Stimulated activated CD4-positive, alpha-beta T cell treated with anti-CD3 and anti-CD28 coated beads, Interleukin-4, amount 100 ng/mL, for 24 hours (primary cell): ENCODE measurements around the gene PSTPIP1.
"Not testable (repeated sequence)": the region's sequence is repeated elsewhere in the genome, so short reads cannot be mapped to it uniquely, and the experiment has no call there.

Experiments used
- DNase-seq: peaks from one replicate; pipeline ENCODE4 v3.0.0-alpha.2; 2020

The PSTPIP1 gene

GRCh38 chr15:76994971-76995945, at the start of gene PSTPIP1:
TSS of gene PSTPIP1 (plus strand) at chr15:76995126. CDS start at chr15:76995574, 448 bp downstream.
- DNase-seq = peak; percentile 71

DNA sequence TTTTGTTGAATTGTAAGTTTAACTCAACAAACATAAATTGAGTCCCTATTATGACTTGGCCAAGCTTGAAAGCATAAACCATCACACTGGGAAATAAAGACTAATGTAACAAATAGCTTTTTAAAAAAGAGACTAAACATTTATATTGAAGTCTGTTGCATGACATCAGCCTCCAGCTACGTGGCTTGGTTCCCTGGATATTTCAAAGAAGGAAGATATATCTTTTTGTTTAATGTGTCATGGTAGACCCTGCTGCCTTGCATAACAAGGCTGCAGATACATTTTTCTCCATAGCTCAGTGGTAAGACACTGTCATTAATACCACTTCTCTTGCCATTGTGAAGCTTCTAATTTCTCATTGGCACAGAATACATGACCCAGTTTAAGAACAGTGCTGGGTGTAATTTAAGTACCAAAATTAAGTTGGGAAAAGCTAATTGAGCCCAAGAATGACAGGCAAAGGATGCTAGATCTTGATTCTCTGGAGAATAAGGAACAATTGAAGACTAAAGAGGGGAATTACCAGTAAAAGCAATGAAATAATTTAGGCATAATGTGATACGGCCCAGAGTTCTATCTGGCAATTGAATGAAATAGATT, 49.3 kb upstream of the PSTPIP1 start:
- DNase-seq = no peak

DNA sequence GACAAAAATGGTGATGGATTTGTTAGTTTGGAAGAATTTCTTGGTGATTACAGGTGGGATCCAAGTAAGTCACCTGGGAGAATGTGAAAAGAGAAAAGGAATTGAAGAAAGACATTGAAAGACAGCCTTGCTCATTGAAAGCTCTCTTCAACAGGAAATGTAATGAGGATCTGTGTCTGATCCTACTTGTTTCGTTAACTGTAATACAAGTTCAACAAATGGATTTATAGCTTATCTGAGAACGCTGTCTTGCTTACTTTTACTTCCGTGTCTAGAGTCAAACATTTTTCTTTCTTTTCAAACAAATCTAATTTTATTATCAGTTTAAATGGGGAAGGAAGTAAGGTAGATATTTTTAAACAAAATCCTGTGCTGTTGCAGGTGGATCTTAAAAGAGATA, 47.5 kb upstream of the PSTPIP1 start:
- no peak for DNase-seq

DNA sequence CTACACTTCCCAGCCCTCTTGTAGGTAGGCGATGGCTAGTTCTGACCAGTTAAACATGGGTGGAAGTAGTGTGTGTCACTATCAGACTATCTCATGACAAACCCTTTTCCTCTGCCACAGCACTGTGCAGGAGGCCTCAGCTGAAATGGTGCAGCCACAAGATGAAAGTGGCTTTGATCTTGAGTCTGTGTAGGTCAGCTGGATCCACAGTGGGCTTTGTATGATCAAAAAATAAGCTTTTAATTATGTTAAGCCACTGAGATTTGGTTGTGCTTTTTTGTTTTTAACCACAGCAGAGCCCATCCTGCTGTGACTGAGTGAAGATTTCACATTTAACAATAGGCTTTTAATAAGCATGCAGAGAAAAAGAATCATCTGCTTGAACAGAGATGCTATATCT, 43.7 kb upstream of the PSTPIP1 start:
- no peak for DNase-seq

GRCh38 chr15:76953913-76954312, 41.0 kb upstream of the PSTPIP1 start:
- DNase-seq = no peak

- DNase-seq = no peak
These were observed 40.2 kb upstream of the PSTPIP1 start for GRCh38 chr15:76954744-76955143.

DNA sequence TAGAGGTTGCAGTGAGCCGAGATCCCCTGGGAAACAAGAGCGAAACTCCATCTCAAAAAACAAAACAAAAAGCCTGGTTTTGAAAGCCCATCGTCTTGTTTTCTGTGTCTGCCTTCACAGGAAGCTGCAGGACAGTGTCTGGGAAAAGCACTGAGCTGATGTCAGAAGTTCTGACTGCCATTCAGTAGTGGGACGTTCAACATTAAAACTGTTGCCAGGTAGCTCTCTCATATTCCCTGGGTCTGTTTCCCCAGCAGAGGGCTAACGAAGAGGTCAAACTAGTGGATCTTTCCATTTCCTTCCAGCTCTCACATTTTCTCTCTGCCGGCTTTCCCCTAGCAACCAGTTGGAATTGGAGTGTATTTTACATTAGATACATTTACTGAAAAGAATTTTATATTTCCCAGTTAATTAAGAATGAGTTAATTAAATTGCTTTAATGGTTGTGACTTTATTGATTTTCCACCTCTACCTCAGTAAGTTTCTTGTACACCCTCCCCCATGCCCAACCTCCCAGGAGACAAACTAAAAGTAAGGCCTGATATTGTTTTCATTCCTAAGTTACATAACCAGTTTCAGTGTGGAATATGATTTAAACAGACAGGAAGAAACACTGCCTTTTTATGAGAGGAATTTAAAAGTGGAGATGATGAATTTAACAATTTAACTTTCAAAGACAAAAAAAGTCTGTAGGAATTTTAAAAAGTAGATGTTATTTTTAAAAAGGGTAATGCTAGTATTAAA, 33.5 kb upstream of the PSTPIP1 start:
- no peak for DNase-seq

DNA sequence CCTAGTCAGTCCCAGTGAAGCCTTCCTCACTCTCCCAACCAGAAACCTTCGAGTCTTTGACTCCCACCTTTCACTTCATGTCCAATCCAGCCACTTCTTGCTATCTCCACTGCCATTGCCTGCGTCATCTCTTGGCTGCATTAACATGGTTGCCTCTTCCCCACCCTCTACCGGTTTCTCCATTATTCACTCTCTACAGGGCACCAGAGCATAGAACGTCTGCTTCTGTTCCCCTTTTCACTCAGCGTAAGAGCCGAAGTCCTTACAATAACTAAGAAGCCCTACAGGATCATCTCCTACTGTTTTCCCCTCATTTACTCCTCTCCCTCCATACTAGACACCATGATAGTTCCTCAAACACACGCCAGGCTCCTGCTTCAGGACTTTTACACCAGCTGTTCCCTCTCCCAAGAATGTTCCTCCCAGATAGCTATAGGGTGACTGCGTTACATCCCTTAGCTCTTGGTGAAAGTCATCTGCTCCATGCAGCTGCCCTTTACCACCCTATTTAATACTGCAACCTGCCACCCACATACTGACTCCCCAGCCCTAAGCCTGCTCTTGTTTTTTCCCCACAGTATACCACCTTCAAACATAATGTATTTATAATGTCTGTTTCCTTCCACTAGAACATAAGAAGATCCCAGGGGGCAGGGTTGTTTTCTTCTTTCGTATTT, 32.5 kb upstream of the PSTPIP1 start:
- no peak for DNase-seq

GRCh38 chr15:76963596-76963995, 31.3 kb upstream of the PSTPIP1 start:
- no peak for DNase-seq

DNA sequence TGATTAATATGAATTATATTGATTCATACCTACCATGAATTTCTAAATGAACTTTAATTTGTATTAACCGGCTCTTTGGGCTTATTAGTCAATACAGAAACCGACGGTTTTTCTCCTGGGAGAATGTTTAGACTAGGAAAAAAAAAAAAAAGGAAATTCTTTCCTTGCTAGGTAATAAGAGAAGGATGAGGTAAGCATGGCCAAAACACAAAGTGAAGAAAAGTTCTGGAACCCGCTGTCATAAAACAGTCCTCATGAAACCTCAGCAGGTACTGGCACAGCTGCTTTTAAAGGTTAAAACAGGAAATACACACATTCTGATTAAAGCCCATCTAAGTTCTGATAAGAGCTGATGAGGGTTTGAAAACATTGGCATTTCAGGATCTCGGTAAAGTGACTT, 30.8 kb upstream of the PSTPIP1 start:
- DNase-seq = no peak

GRCh38 chr15:76966051-76966450, 28.9 kb upstream of the PSTPIP1 start:
- not testable (repeated sequence) for DNase-seq

GRCh38 chr15:76967067-76967466, 27.9 kb upstream of the PSTPIP1 start:
- DNase-seq = no peak

GRCh38 chr15:76968306-76968705, 26.6 kb upstream of the PSTPIP1 start:
- no peak for DNase-seq

GRCh38 chr15:76972389-76973361, 22.3 kb upstream of the PSTPIP1 start:
- DNase-seq = no peak

- DNase-seq = peak; percentile 75
These were observed 21.6 kb upstream of the PSTPIP1 start for GRCh38 chr15:76973362-76973743.

DNA sequence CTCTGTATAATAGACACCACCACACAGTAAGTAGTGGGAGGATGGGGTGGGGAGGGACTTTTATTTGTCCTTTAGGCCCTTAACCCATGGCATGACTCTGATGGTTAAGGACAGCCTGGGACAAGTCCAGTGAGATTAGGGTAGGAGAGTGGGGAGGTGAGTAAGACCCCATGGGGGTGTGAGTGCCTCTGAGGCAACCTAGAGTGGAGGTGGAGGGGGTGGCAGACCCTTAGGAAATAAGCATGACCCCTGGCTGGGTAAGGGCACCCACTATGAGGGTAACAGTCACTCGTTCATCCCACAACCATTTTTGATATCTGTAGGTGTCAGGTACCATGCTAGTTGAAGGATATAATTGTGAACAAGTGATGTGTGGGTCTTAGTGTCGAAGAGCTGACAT, 21.0 kb upstream of the PSTPIP1 start:
- no peak for DNase-seq

DNA sequence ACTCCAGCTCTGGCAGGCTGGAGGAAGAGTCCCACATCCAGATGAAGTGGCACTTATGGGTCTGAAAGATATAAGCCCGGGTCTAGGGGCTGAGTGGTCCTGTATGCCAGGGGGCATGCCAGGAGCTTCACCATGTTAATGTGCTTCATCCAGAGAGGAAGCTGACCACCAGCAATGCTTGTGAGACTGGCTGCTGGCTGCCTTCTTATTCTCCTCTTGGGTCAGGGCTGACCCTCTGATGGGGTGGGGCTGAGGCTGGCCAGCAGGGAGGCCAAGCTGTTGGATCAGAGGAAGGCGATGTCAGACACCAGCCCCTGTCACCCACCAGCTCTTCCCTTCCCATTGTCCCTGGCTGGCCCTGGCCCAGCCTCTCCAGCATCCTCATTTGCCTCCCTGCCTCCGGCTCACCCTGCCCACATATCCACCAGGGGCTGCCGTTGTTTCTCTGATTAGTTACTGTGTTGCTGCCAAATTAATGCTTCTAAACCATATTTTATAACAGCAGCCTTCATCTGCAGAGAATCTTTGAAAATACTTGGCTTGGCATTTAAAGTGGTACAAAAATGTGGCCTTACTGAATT, 20.4 kb upstream of the PSTPIP1 start:
- DNase-seq = no peak

DNA sequence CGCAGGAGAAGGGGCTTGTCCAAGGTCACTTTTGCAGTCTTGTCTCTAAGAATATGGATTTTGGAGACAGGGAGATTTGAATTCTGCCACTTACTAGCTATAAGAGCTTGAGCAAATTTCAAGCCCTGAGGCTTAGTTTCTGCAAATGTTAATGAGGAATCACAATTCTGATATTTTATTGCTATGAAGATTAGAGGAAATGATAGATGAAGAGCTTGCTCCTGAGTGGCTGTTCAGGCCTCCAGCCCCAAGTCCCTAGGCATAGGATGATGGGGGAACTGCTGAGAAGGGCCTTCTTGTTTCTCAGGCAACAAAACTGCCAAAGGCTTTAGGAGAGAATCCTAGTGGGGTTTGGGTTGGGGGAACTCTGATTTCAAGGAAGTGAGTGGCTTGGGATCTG, 18.8 kb upstream of the PSTPIP1 start:
- no peak for DNase-seq

GRCh38 chr15:76976572-76977270, 18.2 kb upstream of the PSTPIP1 start:
- no peak for DNase-seq

- DNase-seq = no peak
These were observed 16.2 kb upstream of the PSTPIP1 start for GRCh38 chr15:76978522-76979330.
